Gastrocnemius medialis (tissue), 4 donors: ENCODE results near the gene SMIM9.

ENCODE experiments used
- CTCF ChIP-seq, 5 experiments: fragments of 450-650 bp in 3 of 5; fragments of 200-600 bp in 2 of 5; sonication (generic) in 2 of 5; IDR thresholded peaks in 4 of 5; conservative IDR thresholded peaks in 1 of 5; 1 replicate in 4 of 5; 2 replicates in 1 of 5; pipeline ENCODE4 v1.5.1; 2016 to 2019; ENCODE audit warnings: antibody characterized with exemption in 5 of 5, mild to moderate bottlenecking in 3 of 5, moderate library complexity in 3 of 5
- POLR2A ChIP-seq, 2 donors: fragments of 450-650 bp; IDR thresholded peaks; one replicate each; pipeline ENCODE4 v1.6.1; 2017; ENCODE audit warnings: antibody characterized with exemption in 2 of 2, mild to moderate bottlenecking in 2 of 2, moderate library complexity in 2 of 2

GRCh38 chrX:154775419-154776349 is 58.8 kb downstream of the SMIM9 start:
- TF ChIP-seq CTCF (IDR thresholded peaks at IDR 0.05 in 4 of 5, conservative IDR thresholded peaks at IDR 0.05 in 1 of 5) (no peak), POLR2A (IDR thresholded peaks at IDR 0.05) (no peak)
